RPMI7951 (cell line): ENCODE results near the gene REC114. TPM values are rescaled to one million over a fixed set of nuclear protein-coding genes. Genes with fewer than 3 reads are reported as not detected.
"Not testable (repeated sequence)": the region's sequence is repeated elsewhere in the genome, so short reads cannot be mapped to it uniquely, and the experiment has no call there.

Source experiments
- DNase-seq: peaks from one replicate; pipeline ENCODE4 v3.0.0-alpha.2; 2012; ENCODE audit warnings: low read depth
- total RNA-seq: library from RNA; depleted of rRNA; stranded (reverse); fragments of >200 nt; shearing (Covaris generic); gene quantifications from 2 replicates; pipeline ENCODE4 v1.2.3, GENCODE V29; 2014

REC114 gene
- total RNA-seq, 1 experiment from 2014 or later: not detected

GRCh38 chr15:73575636-73576247, 132.8 kb downstream of the REC114 start:
- DNase-seq: peak; percentile 12

- not testable (repeated sequence) for DNase-seq
Observed at GRCh38 chr15:73577593-73577992, 134.6 kb downstream of the REC114 start.

- DNase-seq: no peak
Observed at GRCh38 chr15:73578026-73578425, 135.1 kb downstream of the REC114 start.

GRCh38 chr15:73582851-73583379, 140.0 kb downstream of the REC114 start:
- DNase-seq: no peak

GRCh38 chr15:73583544-73583943, 140.6 kb downstream of the REC114 start:
- no peak for DNase-seq

- DNase-seq: no peak
Observed at GRCh38 chr15:73584699-73585420, 141.9 kb downstream of the REC114 start.

GRCh38 chr15:73585871-73586654, 143.1 kb downstream of the REC114 start:
- no peak for DNase-seq

- DNase-seq: no peak
Observed at GRCh38 chr15:73589766-73590165, 146.8 kb downstream of the REC114 start.

- no peak for DNase-seq
Observed at GRCh38 chr15:73590263-73590662, 147.3 kb downstream of the REC114 start.

GRCh38 chr15:73593304-73594074, 150.5 kb downstream of the REC114 start:
- no peak for DNase-seq

GRCh38 chr15:73594109-73594508, 151.1 kb downstream of the REC114 start:
- no peak for DNase-seq

- DNase-seq: no peak
Observed at GRCh38 chr15:73596174-73596573, 153.2 kb downstream of the REC114 start.

- DNase-seq: no peak
Observed at GRCh38 chr15:73597036-73597638, 154.2 kb downstream of the REC114 start.

- no peak for DNase-seq
Observed at GRCh38 chr15:73598530-73599160, 155.7 kb downstream of the REC114 start.

- DNase-seq: peak; percentile 26
Observed at GRCh38 chr15:73599934-73600333, 157.0 kb downstream of the REC114 start.

- DNase-seq: peak; percentile 12
Observed at GRCh38 chr15:73600413-73601335, 157.7 kb downstream of the REC114 start.

GRCh38 chr15:73601451-73602445, 158.8 kb downstream of the REC114 start:
- peak; percentile 53 for DNase-seq

GRCh38 chr15:73602446-73602843, 159.5 kb downstream of the REC114 start:
- DNase-seq: no peak
